Uterus (tissue), 2 donors: ENCODE results near the gene PPP1R9A.

Source experiments
- POLR2A ChIP-seq, 2 donors: fragments of 450-650 bp; IDR thresholded peaks; one replicate each; pipeline ENCODE4 v1.6.1; 2016; ENCODE audit warnings: antibody characterized with exemption in 2 of 2, mild to moderate bottlenecking in 1 of 2, moderate library complexity in 1 of 2
- TF ChIP-seq, protein P1 (sequence below), 4 experiments: fragments of 200-600 bp in 2 of 4; fragments of 450-650 bp in 2 of 4; sonication (generic) in 2 of 4; IDR thresholded peaks; one replicate each; pipeline ENCODE4 v1.5.1; 2016 to 2019; ENCODE audit warnings: antibody characterized with exemption in 4 of 4, mild to moderate bottlenecking in 2 of 4, moderate library complexity in 1 of 4

DNA sequence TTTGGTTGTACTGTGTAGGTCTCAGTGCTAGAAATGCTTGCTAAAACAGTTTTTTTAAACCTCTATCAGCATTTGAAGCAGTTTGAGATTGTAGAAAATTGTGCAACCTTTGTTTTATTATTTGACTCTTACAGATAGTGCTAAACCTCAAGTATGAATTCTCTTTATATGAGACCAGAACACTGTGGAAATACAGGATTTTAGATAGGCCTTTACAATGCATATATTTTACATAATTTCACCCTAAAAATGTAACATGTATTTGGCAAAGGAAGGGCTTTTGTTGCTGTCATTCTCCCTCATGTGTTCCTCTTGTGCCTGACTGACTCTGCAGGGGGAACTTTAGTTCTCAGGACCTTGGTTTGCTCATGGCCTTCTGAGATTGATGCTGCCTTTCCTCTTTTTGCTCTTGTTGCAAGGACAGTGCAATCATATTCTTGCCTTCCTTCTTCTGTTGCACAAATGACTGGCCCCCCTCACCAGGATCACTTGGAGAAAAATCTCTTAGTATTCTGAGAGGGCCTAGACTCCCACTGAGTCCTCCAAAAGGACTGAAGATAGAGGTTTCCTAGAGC lies 188.7 kb downstream of the PPP1R9A start:
- no peak for TF ChIP-seq POLR2A (IDR thresholded peaks at IDR 0.05)
- TF ChIP-seq, protein P1, sequence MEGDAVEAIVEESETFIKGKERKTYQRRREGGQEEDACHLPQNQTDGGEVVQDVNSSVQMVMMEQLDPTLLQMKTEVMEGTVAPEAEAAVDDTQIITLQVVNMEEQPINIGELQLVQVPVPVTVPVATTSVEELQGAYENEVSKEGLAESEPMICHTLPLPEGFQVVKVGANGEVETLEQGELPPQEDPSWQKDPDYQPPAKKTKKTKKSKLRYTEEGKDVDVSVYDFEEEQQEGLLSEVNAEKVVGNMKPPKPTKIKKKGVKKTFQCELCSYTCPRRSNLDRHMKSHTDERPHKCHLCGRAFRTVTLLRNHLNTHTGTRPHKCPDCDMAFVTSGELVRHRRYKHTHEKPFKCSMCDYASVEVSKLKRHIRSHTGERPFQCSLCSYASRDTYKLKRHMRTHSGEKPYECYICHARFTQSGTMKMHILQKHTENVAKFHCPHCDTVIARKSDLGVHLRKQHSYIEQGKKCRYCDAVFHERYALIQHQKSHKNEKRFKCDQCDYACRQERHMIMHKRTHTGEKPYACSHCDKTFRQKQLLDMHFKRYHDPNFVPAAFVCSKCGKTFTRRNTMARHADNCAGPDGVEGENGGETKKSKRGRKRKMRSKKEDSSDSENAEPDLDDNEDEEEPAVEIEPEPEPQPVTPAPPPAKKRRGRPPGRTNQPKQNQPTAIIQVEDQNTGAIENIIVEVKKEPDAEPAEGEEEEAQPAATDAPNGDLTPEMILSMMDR (IDR thresholded peaks at IDR 0.05) = no peak
